HG03460 (cell line): Measurements from ENCODE around the gene MRPS34.

Source experiments
- ATAC-seq: cut with Tn5 transposase; IDR thresholded peaks from one replicate; pipeline ENCODE4 v1.9.1; 2021; ENCODE audit not compliant: unreplicated experiment

Gene MRPS34

DNA sequence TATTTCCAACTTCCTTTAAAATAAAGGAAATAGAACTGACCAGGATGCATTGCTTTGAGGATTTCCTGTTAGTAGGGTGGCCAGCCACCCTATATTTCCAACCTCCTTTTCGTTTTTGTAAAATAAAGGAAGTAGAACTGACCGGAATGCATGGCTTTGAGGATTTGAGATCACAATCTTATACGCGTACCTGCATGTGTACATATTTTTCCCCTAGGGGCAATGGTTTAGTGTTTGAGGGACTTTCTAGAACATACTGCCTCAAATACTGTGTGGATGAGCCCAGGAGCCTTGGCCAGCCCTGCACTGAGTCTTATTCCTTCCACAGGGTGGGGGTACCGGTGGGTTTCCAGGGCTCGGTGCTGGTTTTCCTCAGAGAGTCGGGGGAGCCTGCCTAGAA, 41.3 kb downstream of the MRPS34 start:
- no peak for ATAC-seq

DNA sequence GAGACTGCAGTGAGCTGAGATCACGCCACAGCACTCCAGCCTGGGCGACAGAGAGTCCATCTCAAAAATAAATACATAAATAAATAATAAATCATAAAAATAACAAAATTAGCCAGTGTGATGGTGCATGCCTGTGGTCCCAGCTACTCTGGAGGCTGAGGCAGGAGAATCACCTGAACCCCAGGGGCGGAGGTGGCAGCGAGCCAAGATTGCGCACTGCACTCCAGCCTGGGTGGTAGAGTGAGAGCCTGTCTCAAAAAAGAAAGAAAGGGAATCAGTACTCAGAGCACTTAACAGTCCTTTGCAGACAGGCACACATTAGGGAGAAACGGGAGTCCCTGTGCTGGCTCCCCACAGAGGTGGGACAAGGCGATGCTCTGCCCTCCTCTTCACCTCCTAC, 41.9 kb downstream of the MRPS34 start:
- ATAC-seq = no peak

DNA sequence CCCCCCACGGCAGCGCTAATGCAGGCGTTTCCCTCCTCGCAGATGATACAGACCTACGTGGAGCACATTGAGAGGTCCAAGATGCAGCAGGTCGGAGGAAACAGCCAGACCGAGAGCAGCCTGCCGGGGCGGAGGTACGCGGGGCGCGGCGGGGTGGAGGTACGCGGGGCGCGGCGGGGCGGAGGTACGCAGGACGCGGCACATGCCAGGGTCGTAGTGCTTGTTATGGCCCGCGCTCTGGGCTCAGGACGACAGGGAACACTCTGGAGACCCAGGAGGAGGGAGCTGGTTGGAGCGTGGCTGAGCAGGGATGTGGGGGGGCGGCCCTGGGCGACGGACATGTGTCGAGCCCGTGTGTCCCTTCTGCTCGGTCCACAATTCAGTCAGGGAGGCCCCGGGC, 43.5 kb downstream of the MRPS34 start:
- no peak for ATAC-seq

DNA sequence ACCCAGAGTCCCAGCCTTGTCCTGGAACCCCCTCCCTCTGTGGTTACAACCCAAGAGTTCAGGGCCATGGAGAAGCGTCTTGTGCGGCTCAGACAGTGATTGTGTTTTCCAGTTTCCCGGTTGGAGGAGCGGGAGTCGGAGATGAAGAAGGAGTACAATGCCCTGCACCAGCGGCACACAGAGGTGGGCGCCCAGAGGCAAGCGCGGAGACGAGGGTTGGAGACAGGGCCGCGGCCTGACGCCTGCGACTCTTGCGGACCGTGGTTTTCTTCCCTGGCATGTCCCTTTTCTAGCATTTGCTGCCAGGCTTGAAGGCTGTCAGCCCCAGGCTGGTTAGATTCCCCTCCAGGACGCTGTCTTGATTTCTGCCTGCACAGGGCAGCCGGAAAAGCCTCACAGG, 43.9 kb downstream of the MRPS34 start:
- no peak for ATAC-seq

DNA sequence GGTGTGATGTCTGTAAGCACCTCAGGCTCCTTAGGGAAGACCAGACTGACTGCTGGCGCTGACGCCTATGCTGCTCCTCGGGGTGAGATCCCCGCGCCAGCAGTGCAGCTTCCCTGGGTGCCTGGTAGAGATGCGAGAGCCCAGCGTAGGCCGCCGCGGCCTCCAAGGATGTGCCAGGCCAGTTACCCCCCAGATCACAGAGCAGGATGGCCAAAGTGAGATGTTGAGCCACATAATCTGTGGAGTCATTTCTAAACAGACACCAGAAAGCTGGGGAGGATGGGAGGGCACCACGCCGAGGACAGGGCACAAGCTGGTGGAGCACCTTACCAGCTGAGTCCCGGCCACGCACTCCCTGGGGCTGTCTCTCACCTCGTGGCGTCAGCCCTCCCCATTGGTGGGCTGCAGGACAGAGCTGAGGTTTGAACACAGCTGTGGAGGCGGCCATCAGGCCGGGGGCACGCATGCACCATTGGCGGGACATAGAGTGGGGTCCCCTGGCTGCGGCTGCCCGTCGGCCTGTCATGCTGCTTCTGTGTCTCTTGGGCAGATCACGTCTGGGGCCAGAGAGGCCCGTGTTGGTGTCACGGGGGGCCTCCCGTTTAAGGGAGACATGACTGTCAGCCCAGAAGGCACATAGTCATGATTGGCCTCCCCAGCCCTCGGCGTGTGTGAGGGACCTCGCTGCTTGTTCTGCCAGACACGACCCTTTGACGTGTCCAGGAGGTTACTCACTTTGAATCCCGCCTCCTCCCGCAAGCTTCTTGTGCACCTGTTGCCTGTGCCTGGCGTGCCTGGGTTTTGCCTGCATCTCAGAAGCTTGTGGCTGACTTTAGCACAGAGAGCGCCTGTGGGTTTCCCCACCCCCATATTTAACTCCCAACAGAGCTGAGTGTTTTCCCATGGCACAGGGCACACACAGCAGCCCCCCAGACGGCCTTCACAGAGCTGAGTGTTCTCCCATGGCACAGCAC, 45.0 kb downstream of the MRPS34 start:
- ATAC-seq = no peak

DNA sequence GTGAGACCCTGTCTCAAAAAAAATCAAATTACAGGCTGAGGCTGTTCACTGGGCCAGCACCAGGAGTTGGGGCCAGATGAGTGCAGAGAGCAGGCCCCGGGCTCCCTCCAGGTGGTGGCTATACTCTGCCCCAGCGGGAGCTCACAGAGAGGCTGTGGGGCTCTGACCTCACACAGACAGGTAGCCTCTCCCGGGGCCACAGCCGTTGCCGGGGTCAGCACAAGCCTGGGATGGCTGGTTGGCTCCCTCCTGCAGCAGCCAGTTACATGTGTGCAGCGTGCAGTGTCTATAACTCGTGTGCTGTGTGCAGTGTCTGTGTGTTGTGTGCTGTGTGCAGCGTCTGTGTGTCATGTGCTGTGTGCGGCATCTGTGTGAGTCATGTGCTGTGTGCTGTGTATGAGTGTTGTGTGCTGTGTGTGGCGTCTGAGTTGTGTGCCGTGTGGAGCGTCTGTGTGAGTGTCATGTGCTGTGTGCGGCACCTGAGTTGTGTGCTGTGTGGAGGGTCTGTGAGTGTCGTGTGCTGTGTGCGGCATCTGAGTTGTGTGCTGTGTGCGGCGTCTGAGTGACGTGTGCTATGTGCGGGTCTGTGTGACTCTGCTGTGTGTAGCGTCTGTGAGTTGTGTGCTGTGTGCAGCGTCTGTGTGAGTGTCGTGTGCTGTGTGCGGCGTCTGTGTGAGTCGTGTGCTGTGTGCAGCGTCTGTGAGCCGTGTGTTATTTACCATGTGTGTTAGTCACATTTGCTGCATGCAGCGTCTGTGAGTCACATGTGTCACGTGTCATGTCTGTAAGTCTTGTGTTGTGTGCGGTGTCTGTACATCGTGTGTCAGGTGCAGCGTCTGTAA, 46.1 kb downstream of the MRPS34 start:
- no peak for ATAC-seq

DNA sequence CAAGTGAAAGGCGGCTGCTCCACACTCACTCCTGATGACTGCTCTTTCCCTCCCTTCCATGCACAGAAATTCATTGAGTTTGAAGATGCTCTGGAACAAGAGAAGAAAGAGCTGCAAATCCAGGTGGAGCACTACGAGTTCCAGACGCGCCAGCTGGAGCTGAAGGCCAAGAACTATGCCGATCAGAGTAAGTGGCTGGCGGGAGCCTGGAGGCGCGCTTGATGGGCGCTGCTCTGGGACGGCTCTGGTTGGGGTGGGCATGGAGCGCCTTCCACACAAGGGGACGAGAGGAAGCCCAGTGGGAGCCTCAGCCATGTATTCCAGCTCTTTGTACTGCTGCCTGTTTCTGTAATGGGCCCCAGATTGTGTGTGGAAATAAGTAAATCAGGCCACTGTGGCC, 48.4 kb downstream of the MRPS34 start:
- ATAC-seq = no peak

DNA sequence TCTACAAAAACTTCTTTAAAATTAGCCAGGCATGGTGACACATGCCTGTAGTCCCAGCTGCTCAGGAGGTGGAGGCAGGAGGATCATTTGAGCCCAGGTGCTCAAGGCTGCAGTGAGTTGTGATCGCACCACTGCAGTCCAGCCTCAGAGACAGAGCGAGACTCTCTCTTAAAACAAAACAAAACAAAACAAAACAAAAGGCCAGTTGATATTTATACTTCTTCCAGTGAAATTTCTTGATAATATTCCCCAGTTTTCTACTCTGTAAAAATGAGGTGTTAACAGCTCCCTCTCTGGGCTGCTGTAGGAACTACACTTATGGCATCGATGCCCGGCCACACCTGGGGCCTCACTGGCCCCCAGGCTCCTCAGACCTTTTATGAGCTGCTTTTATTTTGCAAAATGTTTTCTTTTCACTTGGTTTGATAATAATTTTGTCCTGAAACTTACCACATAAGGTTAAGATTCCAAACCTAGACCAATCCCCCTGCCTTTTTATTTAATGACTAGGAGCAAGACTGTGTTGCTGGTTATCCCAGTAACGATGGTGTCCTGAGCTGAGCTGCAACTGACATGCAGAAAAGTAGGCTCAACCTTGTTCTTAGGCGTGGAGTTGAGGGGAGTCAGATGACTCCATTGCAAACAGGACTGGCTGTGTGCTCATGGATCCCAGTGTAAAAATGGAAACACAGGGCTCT, 49.3 kb downstream of the MRPS34 start:
- no peak for ATAC-seq
